Measurements from ENCODE around the gene BANF2.

Gene BANF2

GRCh38 chr20:17765584-17765983, 65.8 kb downstream of the BANF2 start:
- no peak for ATAC-seq
- no peak for TF ChIP-seq GLIS3 (CRISPR knock-in tag; IDR thresholded peaks at IDR 0.05)
- TF ChIP-seq CSDC2 (CRISPR knock-in tag; IDR thresholded peaks at IDR 0.05), result no peak
- no peak for TF ChIP-seq ZFP3 (CRISPR knock-in tag; IDR thresholded peaks at IDR 0.05)
- no peak for TF ChIP-seq TSHZ2 (CRISPR knock-in tag; IDR thresholded peaks at IDR 0.05)
- TF ChIP-seq ISL1 (CRISPR knock-in tag; IDR thresholded peaks at IDR 0.05), result no peak
- TF ChIP-seq, protein P1, sequence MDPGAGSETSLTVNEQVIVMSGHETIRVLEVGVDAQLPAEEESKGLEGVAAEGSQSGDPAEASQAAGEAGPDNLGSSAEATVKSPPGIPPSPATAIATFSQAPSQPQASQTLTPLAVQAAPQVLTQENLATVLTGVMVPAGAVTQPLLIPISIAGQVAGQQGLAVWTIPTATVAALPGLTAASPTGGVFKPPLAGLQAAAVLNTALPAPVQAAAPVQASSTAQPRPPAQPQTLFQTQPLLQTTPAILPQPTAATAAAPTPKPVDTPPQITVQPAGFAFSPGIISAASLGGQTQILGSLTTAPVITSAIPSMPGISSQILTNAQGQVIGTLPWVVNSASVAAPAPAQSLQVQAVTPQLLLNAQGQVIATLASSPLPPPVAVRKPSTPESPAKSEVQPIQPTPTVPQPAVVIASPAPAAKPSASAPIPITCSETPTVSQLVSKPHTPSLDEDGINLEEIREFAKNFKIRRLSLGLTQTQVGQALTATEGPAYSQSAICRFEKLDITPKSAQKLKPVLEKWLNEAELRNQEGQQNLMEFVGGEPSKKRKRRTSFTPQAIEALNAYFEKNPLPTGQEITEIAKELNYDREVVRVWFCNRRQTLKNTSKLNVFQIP (CRISPR knock-in tag; IDR thresholded peaks at IDR 0.05; ENCODE audit: borderline replicate concordance, low read depth), result no peak

- ATAC-seq, result no peak
- no peak for TF ChIP-seq ARNTL (CRISPR knock-in tag; IDR thresholded peaks at IDR 0.05; ENCODE audit: borderline replicate concordance, low read depth)
- no peak for TF ChIP-seq PATZ1 (CRISPR knock-in tag; IDR thresholded peaks at IDR 0.05; ENCODE audit: borderline replicate concordance)
- no peak for TF ChIP-seq ZNF565 (CRISPR knock-in tag; conservative IDR thresholded peaks at IDR 0.05; ENCODE audit: low read depth)
- no peak for TF ChIP-seq ESRRG (CRISPR knock-in tag; IDR thresholded peaks at IDR 0.05)
- TF ChIP-seq OSR1 (CRISPR knock-in tag; IDR thresholded peaks at IDR 0.05), result no peak
- no peak for TF ChIP-seq PPARA (CRISPR knock-in tag; IDR thresholded peaks at IDR 0.05; ENCODE audit: borderline replicate concordance)
- no peak for TF ChIP-seq RARB (CRISPR knock-in tag; IDR thresholded peaks at IDR 0.05)
- no peak for TF ChIP-seq TSHZ2 (CRISPR knock-in tag; IDR thresholded peaks at IDR 0.05)
- TF ChIP-seq, protein P1 (CRISPR knock-in tag; IDR thresholded peaks at IDR 0.05; ENCODE audit: borderline replicate concordance, low read depth), result no peak
- TF ChIP-seq GLIS3 (CRISPR knock-in tag; IDR thresholded peaks at IDR 0.05), result no peak
- no peak for TF ChIP-seq ZC3H10 (CRISPR knock-in tag; IDR thresholded peaks at IDR 0.05)
- no peak for TF ChIP-seq ZNF8 (CRISPR knock-in tag; IDR thresholded peaks at IDR 0.05)
- TF ChIP-seq CSRNP3 (CRISPR knock-in tag; IDR thresholded peaks at IDR 0.05), result no peak
Observed at GRCh38 chr20:17766226-17766625, 66.5 kb downstream of the BANF2 start.

DNA sequence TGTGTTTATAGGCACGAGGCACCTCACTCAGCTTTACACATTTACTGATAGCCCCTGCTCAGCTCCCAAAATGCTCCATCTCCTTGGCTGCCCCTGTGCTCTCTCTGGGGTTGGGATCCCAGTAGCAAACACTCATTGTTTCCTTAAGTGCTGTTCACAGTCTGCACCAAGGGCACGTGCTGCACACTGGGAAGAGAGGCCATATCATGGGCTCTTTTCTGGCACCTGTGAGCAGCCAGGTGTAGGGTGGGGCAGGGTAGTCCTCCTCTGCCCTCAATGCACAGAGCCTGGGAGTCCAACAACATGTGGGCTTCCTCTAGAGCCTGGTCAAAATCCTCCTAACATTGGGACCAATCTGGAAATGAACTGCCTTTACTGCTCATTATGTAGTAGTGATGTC, 67.9 kb downstream of the BANF2 start:
- no peak for ATAC-seq
- TF ChIP-seq ZC3H10 (CRISPR knock-in tag; IDR thresholded peaks at IDR 0.05) (no peak), ESRRG (CRISPR knock-in tag; IDR thresholded peaks at IDR 0.05) (no peak), ZNF70 (CRISPR knock-in tag; IDR thresholded peaks at IDR 0.05) (no peak), TOX (CRISPR knock-in tag; IDR thresholded peaks at IDR 0.05; ENCODE audit: borderline replicate concordance) (no peak), ZFP3 (CRISPR knock-in tag; IDR thresholded peaks at IDR 0.05) (no peak), ZNF8 (CRISPR knock-in tag; IDR thresholded peaks at IDR 0.05) (no peak), CSRNP3 (CRISPR knock-in tag; IDR thresholded peaks at IDR 0.05) (no peak), TCF4 (CRISPR knock-in tag; IDR thresholded peaks at IDR 0.05; ENCODE audit: borderline replicate concordance) (no peak)
- TF ChIP-seq, protein P1 (CRISPR knock-in tag; IDR thresholded peaks at IDR 0.05; ENCODE audit: borderline replicate concordance, low read depth), result no peak
- TF ChIP-seq, protein P2, sequence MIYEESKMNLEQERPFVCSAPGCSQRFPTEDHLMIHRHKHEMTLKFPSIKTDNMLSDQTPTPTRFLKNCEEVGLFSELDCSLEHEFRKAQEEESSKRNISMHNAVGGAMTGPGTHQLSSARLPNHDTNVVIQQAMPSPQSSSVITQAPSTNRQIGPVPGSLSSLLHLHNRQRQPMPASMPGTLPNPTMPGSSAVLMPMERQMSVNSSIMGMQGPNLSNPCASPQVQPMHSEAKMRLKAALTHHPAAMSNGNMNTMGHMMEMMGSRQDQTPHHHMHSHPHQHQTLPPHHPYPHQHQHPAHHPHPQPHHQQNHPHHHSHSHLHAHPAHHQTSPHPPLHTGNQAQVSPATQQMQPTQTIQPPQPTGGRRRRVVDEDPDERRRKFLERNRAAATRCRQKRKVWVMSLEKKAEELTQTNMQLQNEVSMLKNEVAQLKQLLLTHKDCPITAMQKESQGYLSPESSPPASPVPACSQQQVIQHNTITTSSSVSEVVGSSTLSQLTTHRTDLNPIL (CRISPR knock-in tag; IDR thresholded peaks at IDR 0.05; ENCODE audit: low read depth), result no peak
